ENCODE data around the gene PP2D1. TPM values are rescaled to one million over a fixed set of nuclear protein-coding genes. Genes with fewer than 3 reads are reported as not detected.

Gene PP2D1
- total and polyA plus RNA-seq, 2 of the 8 experiments (the other 6 are each of a cell fraction or from before 2014, with no cell fraction given) = not detected

- no peak for TF ChIP-seq NRF1 (IDR thresholded peaks at IDR 0.05; ENCODE audit: low read depth, low read length)
- no peak for TF ChIP-seq RNF2 (IDR thresholded peaks at IDR 0.05; ENCODE audit: borderline replicate concordance, low read depth, low read length, missing control alignments, poor library complexity, severe bottlenecking)
- no peak for TF ChIP-seq ATF3 (IDR thresholded peaks at IDR 0.05; ENCODE audit: insufficient read depth, low read depth, low read length)
- no peak for TF ChIP-seq TEAD4 (IDR thresholded peaks at IDR 0.05; ENCODE audit: low read depth, low read length)
- TF ChIP-seq CBX8 (IDR thresholded peaks at IDR 0.05; ENCODE audit: borderline replicate concordance, low read depth, low read length) = no peak
- no peak for TF ChIP-seq EZH2 (IDR thresholded peaks at IDR 0.05; ENCODE audit: low read depth, low read length, severe bottlenecking)
- no peak for TF ChIP-seq E2F6 (IDR thresholded peaks at IDR 0.05)
- TF ChIP-seq CTCF (IDR thresholded peaks at IDR 0.05; ENCODE audit: control extremely low read depth in 1 of 3, insufficient read depth in 1 of 3, low read depth in 1 of 3, low read length in 3 of 3) = no peak
- TF ChIP-seq POLR2A (IDR thresholded peaks at IDR 0.05; ENCODE audit: control extremely low read depth in 1 of 2, low read depth in 2 of 2, low read length in 2 of 2) = no peak
- DNase-seq (ENCODE audit: low read depth in 1 of 2, low spot score in 2 of 2) (no peak), FAIRE-seq (no peak)
- Histone ChIP-seq H3K4me2 (ENCODE audit: insufficient read depth in 1 of 2, low read depth in 2 of 2, low read length in 2 of 2) (no peak overlapping the region), H3K14ac (ENCODE audit: insufficient read length) (no peak overlapping the region), H3K27me3 (replicated peaks in 1 of 4; ENCODE audit: control insufficient read depth in 3 of 4, extremely low read depth in 1 of 4, insufficient read depth in 3 of 4, low read length in 3 of 4) (no peaks in the 10 kb centered on the region), H3K79me1 (ENCODE audit: low read depth, low read length) (no peaks in the 10 kb centered on the region), H3K18ac (ENCODE audit: extremely low read depth, low read length) (no peak overlapping the region), H3K23ac (ENCODE audit: insufficient read length) (no peak overlapping the region), H2BK5ac (ENCODE audit: low read depth, low read length) (no peak overlapping the region; the same call in 1 of the 2 replicates), H3K4ac (replicated peaks; ENCODE audit: insufficient read length, low read depth, low read length) (no peak overlapping the region), H2AFZ (ENCODE audit: low read length) (0 out of 2 replicates have a peak overlapping the region, but pooled peaks have one; percentile 55), H3K9me3 (ENCODE audit: insufficient read depth in 2 of 2, low read depth in 1 of 2, low read length in 1 of 2) (no peaks in the 10 kb centered on the region), H2BK15ac (ENCODE audit: low read length) (no peak overlapping the region), H4K91ac (replicated peaks; ENCODE audit: insufficient read length, low read length) (no peak overlapping the region), H3K23me2 (ENCODE audit: low read depth, low read length) (no peaks in the 10 kb centered on the region), H3K4me1 (replicated peaks in 1 of 4; ENCODE audit: control insufficient read depth in 3 of 4, insufficient read depth in 4 of 4, low read length in 3 of 4) (no peaks in the 10 kb centered on the region), H4K5ac (ENCODE audit: insufficient read length, low read depth, low read length) (no peak overlapping the region), H3K56ac (replicated peaks; ENCODE audit: insufficient read length, low read depth, low read length) (no peak overlapping the region), H4K8ac (ENCODE audit: extremely low read depth, insufficient read depth, low read length) (no peak overlapping the region), H3K79me2 (ENCODE audit: control insufficient read depth in 1 of 2, insufficient read depth in 2 of 2, low read length in 2 of 2) (no peaks in the 10 kb centered on the region), H4K20me1 (replicated peaks in 1 of 2; ENCODE audit: control insufficient read depth in 1 of 2, insufficient read depth in 2 of 2, low read length in 2 of 2) (no peaks in the 10 kb centered on the region), H3K9ac (replicated peaks in 1 of 4; ENCODE audit: extremely low read depth in 1 of 4, low read depth in 3 of 4, low read length in 3 of 4) (no peak overlapping the region), H2BK20ac (ENCODE audit: low read length) (no peak overlapping the region), H2BK120ac (replicated peaks; ENCODE audit: low read depth, low read length) (no peak overlapping the region), H3K36me3 (ENCODE audit: control insufficient read depth in 2 of 4, insufficient read depth in 4 of 4, low read length in 3 of 4) (no peaks in the 10 kb centered on the region), H2AK5ac (ENCODE audit: low read depth, low read length) (no peak overlapping the region), H3K27ac (ENCODE audit: low read depth, low read length) (no peak overlapping the region), H2BK12ac (ENCODE audit: low read depth, low read length) (no peak overlapping the region), H3K4me3 (ENCODE audit: extremely low read depth in 1 of 4, insufficient read depth in 2 of 4, low read depth in 3 of 4, low read length in 4 of 4) (no peak overlapping the region)
- POLR2A ChIA-PET (ENCODE audit: partially characterized antibody) = interaction anchor here (1.0 kb wide), 1 partner anchor 11 kb away, joined by 3 read pairs; the partner anchor contains the start of gene KAT2B
- 70% methylated on average over 7 of the region's 7 CpGs; no CpG with 5 or more reads in 1 of the 2 experiments for WGBS, 2 experiments (ENCODE audit: extremely low coverage in 1 of 2, insufficient coverage in 1 of 2, insufficient read length in 1 of 2, insufficient replicate concordance in 2 of 2, low coverage in 1 of 2, low lambda C conversion rate in 2 of 2, missing lambda C conversion rate in 1 of 2)
- CTCF ChIA-PET (ENCODE audit: partially characterized antibody) = interaction anchor here (1.4 kb wide), 1 partner anchor 680 kb away, joined by 3 read pairs; no protein-coding TSS in a partner anchor
These were observed 16.9 kb upstream of the PP2D1 start for GRCh38 chr3:20028905-20029331.

Measured in H1 (cell line).